Neuron (in vitro differentiated cells): Measurements from ENCODE around the gene TP53I11.

Experiments
- H2AFZ ChIP-seq: one replicate; pipeline ENCODE4 v1.6.1; 2013; ENCODE audit warnings: low read depth, mild to moderate bottlenecking, inconsistent platforms, low read length, moderate library complexity
- H3K27me3 ChIP-seq: one replicate; pipeline ENCODE4 v1.6.1; 2013; ENCODE audit warnings: low read length; ENCODE audit not compliant: insufficient read depth
- H3K36me3 ChIP-seq: one replicate; pipeline ENCODE4 v1.6.1; 2013; ENCODE audit warnings: low read length; ENCODE audit not compliant: insufficient read depth
- H3K4me1 ChIP-seq: one replicate; pipeline ENCODE4 v1.6.1; 2013; ENCODE audit warnings: low read length; ENCODE audit not compliant: insufficient read depth
- H3K4me3 ChIP-seq: 2 replicates; pipeline ENCODE4 v1.5.1; 2013; ENCODE audit warnings: mild to moderate bottlenecking, low read length, moderate library complexity
- H3K9me3 ChIP-seq: one replicate; pipeline ENCODE4 v1.6.1; 2013; ENCODE audit warnings: low read length

The TP53I11 gene

GRCh38 chr11:44973632-44974401, 23.1 kb upstream of the TP53I11 start:
- Histone ChIP-seq H3K27me3 (peaks cover 20% of the 10 kb centered on the region), H3K4me3 (no peak overlapping the region), H3K36me3 (no peaks in the 10 kb centered on the region), H2AFZ (no peak overlapping the region), H3K4me1 (peaks cover 7% of the 10 kb centered on the region), H3K9me3 (no peaks in the 10 kb centered on the region)

- no peaks in the 10 kb centered on the region for H3K9me3 ChIP-seq
- H3K27me3 ChIP-seq, result peaks cover 20% of the 10 kb centered on the region
- no peaks in the 10 kb centered on the region for H3K36me3 ChIP-seq
Measured at GRCh38 chr11:44972746-44973435, 22.2 kb upstream of the TP53I11 start.

GRCh38 chr11:44971185-44971584, 20.5 kb upstream of the TP53I11 start:
- H3K27me3 ChIP-seq, result peaks cover 17% of the 10 kb centered on the region
- peaks cover 5% of the 10 kb centered on the region for H3K4me1 ChIP-seq
- no peak overlapping the region for H3K4me3 ChIP-seq
- H3K36me3 ChIP-seq, result no peaks in the 10 kb centered on the region
- H3K9me3 ChIP-seq, result no peaks in the 10 kb centered on the region
- H2AFZ ChIP-seq, result no peak overlapping the region

More at GRCh38 chr11:44972746-44973435, 22.2 kb upstream of the TP53I11 start:
- Histone ChIP-seq H3K4me3 (no peak overlapping the region), H3K4me1 (peaks cover 7% of the 10 kb centered on the region), H2AFZ (no peak overlapping the region)

- Histone ChIP-seq H3K4me1 (peaks cover 5% of the 10 kb centered on the region), H3K36me3 (no peaks in the 10 kb centered on the region), H2AFZ (no peak overlapping the region), H3K9me3 (no peaks in the 10 kb centered on the region), H3K27me3 (peaks cover 20% of the 10 kb centered on the region), H3K4me3 (no peak overlapping the region)
Measured at GRCh38 chr11:44970293-44970692, 19.6 kb upstream of the TP53I11 start.

GRCh38 chr11:44969651-44970252, 19.1 kb upstream of the TP53I11 start:
- Histone ChIP-seq H3K27me3 (peaks cover 25% of the 10 kb centered on the region), H3K4me3 (no peak overlapping the region), H3K4me1 (peaks cover 5% of the 10 kb centered on the region), H3K9me3 (no peaks in the 10 kb centered on the region), H2AFZ (no peak overlapping the region), H3K36me3 (no peaks in the 10 kb centered on the region)

GRCh38 chr11:44968510-44968909, 17.8 kb upstream of the TP53I11 start:
- Histone ChIP-seq H3K36me3 (no peaks in the 10 kb centered on the region), H3K4me1 (no peaks in the 10 kb centered on the region), H3K4me3 (no peak overlapping the region), H3K9me3 (no peaks in the 10 kb centered on the region), H2AFZ (no peak overlapping the region), H3K27me3 (peaks cover 31% of the 10 kb centered on the region)

GRCh38 chr11:44967930-44968496, 17.3 kb upstream of the TP53I11 start:
- Histone ChIP-seq H3K9me3 (no peaks in the 10 kb centered on the region), H2AFZ (no peak overlapping the region), H3K36me3 (no peaks in the 10 kb centered on the region), H3K4me1 (no peaks in the 10 kb centered on the region), H3K27me3 (peaks cover 31% of the 10 kb centered on the region), H3K4me3 (no peak overlapping the region)

GRCh38 chr11:44966694-44967093, 16.0 kb upstream of the TP53I11 start:
- H2AFZ ChIP-seq, result no peak overlapping the region
- no peaks in the 10 kb centered on the region for H3K9me3 ChIP-seq
- no peak overlapping the region for H3K4me3 ChIP-seq
- no peaks in the 10 kb centered on the region for H3K4me1 ChIP-seq
- peaks cover 22% of the 10 kb centered on the region for H3K27me3 ChIP-seq
- no peaks in the 10 kb centered on the region for H3K36me3 ChIP-seq

GRCh38 chr11:44964526-44965209, 14.0 kb upstream of the TP53I11 start:
- Histone ChIP-seq H3K27me3 (peaks cover 15% of the 10 kb centered on the region), H3K4me3 (no peak overlapping the region), H3K36me3 (no peaks in the 10 kb centered on the region), H2AFZ (no peak overlapping the region), H3K4me1 (no peaks in the 10 kb centered on the region), H3K9me3 (no peaks in the 10 kb centered on the region)

GRCh38 chr11:44963948-44964347, 13.3 kb upstream of the TP53I11 start:
- peaks cover 21% of the 10 kb centered on the region for H3K27me3 ChIP-seq

GRCh38 chr11:44963136-44963535, 12.5 kb upstream of the TP53I11 start:
- H3K36me3 ChIP-seq, result no peaks in the 10 kb centered on the region
- peaks cover 26% of the 10 kb centered on the region for H3K27me3 ChIP-seq
- no peak overlapping the region for H2AFZ ChIP-seq
- H3K4me3 ChIP-seq, result no peak overlapping the region
- no peaks in the 10 kb centered on the region for H3K9me3 ChIP-seq
- H3K4me1 ChIP-seq, result no peaks in the 10 kb centered on the region

More at GRCh38 chr11:44963948-44964347, 13.3 kb upstream of the TP53I11 start:
- no peaks in the 10 kb centered on the region for H3K4me1 ChIP-seq
- H3K4me3 ChIP-seq, result no peak overlapping the region
- no peak overlapping the region for H2AFZ ChIP-seq
- no peaks in the 10 kb centered on the region for H3K36me3 ChIP-seq
- H3K9me3 ChIP-seq, result no peaks in the 10 kb centered on the region

GRCh38 chr11:44962464-44962863, 11.8 kb upstream of the TP53I11 start:
- H3K9me3 ChIP-seq, result no peaks in the 10 kb centered on the region
- no peaks in the 10 kb centered on the region for H3K36me3 ChIP-seq
- no peak overlapping the region for H2AFZ ChIP-seq
- peaks cover 33% of the 10 kb centered on the region for H3K27me3 ChIP-seq
- H3K4me3 ChIP-seq, result no peak overlapping the region
- no peaks in the 10 kb centered on the region for H3K4me1 ChIP-seq
